ENCODE measurements around the gene CBLN1.

CBLN1 gene

GRCh38 chr16:49281480-49281842 lies at the start of gene CBLN1:
TSS of gene CBLN1 (minus strand) at chr16:49281838. CDS start at chr16:49281465, 373 bp downstream.
- no peak for DNase-seq (ENCODE audit: low read depth)

GRCh38 chr16:49330562-49331201 lies 49.0 kb upstream of the CBLN1 start:
- DNase-seq (ENCODE audit: low read depth) = no peak

- DNase-seq (ENCODE audit: low read depth) = no peak
Observed at GRCh38 chr16:49328325-49328724, 46.7 kb upstream of the CBLN1 start.

DNA sequence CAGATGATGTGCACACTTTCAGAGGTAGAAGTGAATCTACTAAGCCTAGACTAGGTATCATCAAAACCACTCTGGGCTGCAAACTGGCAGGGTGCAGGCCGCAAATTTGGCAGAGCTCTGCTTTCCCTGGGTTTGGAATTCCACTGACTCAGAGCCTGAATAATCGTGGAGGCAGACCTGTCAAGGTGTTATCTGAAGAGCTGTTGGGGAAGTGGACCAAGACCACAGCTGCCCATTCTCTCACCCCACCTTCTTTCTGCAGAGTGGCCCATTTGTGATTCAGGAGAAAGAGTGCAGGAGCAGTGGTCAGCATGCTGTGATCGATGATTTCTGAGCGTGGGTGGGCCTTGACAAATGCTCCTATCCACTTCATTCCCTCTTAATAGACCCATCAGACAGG lies 45.8 kb upstream of the CBLN1 start:
- no peak for DNase-seq (ENCODE audit: low read depth)

DNA sequence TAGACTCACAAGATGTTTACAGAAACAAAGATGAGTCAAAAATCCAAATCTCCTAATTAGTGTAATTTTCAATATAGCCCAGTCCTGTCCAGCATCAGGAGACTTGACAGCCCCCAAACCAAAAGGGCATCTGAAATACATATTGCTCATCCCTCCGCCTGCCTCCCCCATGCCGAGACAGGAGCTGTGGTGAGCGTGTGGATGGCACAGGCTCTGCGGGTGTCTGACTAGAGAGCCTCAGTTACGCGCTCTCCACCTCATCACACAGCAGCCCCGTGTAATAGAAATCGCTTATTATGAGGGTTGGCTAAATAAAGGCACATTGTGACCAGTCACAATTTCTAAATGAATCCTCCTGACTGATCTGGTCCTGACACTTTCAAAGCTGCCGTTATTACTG lies 43.1 kb upstream of the CBLN1 start:
- DNase-seq (ENCODE audit: low read depth) = no peak

DNA sequence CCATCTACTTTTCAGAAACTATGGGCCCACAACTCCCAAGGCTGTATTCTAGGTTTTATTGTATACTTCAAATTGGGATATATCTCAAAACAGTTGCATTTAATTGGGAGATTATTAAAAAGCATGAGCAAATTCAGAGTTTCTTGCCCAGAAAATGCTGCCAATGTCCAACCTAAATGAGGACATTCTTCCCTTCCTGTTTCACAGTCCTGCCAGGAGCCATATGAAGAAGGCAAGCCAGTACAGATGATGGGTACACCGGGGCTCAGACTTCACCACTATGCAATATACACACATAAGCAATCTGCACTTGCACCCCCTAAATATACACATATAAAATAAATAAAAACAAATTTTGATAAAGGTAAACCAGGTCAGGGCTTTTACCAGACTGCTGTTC lies 34.0 kb upstream of the CBLN1 start:
- no peak for DNase-seq (ENCODE audit: low read depth)

DNA sequence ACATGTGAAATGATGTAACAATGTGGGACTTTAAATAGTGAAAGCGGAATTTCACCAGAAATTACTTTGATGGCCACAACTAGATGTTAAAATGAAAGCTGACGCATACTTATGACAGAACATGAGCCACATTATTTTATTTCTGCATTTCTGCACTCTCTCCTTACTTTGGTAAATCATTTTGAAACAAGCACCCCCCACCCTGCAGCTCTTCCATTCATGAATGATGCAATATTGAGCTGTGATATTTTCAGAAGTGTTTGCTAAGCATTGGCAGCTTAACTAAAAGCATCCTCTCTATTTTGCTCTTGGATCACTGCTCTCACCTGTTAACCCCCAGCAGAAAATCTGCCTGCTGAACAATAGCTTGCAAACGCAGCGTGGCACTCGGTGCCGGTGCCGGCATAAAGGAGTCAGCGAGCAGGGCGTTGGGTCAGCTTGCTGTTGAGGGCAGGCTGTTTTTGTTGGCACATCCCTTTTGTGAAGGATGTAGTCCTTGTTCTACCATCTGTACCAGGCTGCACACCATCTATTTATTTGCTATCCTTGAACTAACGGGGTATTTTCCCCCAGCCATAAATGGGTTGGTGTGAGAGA lies 30.8 kb upstream of the CBLN1 start:
- no peak for DNase-seq (ENCODE audit: low read depth)

DNA sequence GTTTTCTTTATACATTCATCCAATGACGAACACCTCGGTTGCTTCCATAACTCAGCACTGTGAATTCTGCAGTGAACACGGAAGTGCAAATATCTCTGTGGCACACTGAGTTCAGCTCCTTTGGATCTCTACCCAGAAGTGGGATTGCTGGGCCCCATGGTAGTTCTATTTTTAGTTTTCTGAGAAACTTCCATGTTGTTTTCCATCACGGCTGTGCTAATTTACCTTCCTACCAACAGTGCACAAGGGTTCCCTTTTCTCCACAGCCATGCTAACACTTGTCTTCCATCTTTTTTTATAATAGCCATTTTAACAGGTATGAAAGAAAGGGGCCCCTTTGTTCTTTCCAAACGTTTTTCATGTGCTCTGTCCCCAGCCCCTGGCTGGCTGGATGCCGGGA lies 30.2 kb upstream of the CBLN1 start:
- no peak for DNase-seq (ENCODE audit: low read depth)

GRCh38 chr16:49307176-49307575 lies 25.5 kb upstream of the CBLN1 start:
- DNase-seq (ENCODE audit: low read depth) = no peak

- DNase-seq (ENCODE audit: low read depth) = no peak
Observed at GRCh38 chr16:49305406-49305805, 23.8 kb upstream of the CBLN1 start.

DNA sequence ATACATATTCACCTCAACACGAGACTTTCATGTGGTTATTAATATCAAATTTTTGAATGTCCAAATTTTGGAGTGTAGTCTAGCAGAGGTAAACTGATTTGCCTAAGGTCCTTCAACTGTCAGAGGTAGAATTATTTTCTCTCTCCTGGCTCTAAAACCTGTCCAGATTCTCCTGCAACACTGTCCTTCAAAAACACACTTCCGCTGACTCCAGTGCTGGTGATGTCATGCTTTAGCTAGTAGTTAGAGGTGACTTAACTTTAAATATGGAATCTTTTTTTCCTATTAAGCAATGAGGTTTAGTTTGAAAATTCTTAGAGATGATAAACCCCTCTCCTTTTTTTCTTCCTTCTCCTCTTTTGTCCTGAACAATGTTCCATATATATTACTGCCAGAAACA lies 10.8 kb upstream of the CBLN1 start:
- DNase-seq (ENCODE audit: low read depth) = no peak

- DNase-seq (ENCODE audit: low read depth) = no peak
Observed at GRCh38 chr16:49287572-49287971, 5.9 kb upstream of the CBLN1 start.

DNA sequence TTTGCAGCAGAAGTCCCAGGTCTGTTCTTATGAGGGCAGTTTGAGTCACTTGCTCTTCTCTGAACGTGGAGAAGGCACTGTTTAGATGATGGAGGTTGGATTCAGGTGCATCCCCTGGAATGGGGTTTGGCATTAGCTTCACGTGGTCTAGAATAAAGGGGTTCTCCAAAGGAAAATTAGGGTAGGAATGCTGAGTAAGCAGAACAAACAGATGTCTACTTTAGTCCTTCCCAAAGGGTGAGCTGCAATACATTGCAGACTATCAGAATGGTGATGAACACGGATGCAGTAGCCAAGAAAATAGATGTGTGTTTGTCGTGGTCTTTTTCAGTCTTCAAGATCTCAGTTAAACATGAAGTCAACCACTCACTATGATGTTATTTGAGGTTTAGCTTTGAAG lies 3.3 kb upstream of the CBLN1 start:
- DNase-seq (ENCODE audit: low read depth) = no peak

GRCh38 chr16:49283376-49284049 lies 1.9 kb upstream of the CBLN1 start:
- DNase-seq (ENCODE audit: low read depth) = no peak

DNA sequence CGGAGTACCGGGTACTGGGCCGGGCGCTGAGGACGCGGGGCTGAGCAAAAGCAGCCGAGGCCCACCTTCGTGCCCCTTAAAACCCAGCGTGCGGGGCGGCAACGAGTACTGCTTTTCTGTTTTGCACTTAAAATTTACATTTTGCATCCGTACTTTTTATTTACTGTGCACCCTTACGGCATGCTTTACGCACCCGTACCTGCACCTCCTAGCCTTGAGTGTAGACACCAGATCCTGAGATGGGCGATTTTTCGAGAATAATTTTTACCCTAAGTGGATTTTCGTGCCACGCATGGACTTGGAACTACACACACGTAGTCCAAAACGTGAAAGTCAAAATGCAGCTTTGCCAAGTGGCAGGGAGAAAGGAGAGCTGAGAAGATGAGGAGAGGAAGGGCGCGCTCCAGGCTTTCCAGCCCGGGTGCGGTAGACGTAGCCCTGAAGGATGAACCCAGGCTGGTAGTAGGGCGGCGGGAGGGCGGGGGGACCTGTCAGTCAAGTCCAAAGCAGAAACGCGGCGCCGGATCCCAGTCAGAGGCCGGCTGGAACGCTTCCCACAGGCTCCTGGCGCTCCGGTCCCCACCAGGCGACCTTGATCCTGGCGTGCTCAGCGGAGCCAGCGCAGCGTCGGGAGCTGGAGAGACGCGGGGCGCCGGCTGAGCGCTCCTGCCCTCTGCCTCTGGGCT lies 1.2 kb upstream of the CBLN1 start:
- no peak for DNase-seq (ENCODE audit: low read depth)

GRCh38 chr16:49281843-49282642 lies 405 bp upstream of the CBLN1 start:
- DNase-seq (ENCODE audit: low read depth) = peak; percentile 24

DNA sequence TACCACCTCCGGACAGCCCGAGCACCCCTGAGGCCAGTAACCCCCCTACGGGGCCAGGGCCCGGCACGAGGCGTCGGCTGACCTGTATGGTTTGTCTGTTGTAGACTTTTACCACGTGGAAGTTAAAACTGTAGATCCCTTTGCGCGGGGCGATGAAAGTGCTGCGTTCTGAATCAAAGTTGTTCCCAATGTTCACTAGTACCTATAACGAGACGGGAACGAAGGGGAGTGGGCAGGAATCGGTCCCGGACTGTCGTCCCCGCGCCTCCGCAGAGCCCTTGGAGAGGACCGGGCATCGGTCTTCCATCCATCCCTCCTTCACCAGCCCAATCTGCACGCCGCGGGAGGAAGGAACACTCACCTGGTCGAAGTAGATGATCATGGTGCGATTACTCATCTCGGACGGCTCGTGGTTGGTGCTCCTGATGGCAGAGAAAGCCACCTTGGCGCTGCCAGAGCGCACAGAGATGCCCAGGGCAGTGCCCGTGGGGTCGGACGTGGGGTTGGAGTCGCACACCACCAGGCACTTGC lies 732 bp downstream of the CBLN1 start:
- DNase-seq (ENCODE audit: low read depth) = no peak

DNA sequence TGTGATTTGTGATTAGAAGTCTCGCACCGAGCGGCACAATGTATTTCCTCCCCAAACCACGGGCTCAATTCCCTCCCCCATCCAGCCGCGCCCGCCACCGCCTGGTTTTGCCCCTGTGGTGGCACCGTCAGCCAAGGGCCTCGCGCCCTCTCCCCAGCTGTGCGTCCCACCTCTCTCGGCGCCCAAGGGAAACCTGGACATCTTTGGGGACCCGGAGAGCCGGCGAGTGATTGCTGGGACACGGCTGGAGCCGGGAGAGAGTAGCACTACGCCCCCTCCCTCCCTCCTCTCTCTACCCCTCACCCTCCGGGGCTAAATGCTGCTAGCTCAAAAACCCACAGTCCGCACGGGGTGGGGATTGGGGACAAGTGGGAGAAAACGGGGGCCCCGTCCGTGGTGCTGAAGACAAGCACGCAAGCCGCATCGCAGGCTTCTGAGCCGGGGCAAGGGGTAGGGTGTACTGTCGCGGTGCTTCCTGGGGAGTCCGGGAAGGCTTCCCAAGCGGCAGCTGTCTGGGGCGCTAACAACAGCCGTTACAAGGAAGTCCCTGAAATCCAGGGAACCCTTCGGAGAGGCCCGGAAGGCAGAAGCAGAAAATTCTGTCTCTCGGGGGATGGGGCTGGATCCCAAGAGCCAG lies 1.4 kb downstream of the CBLN1 start:
- no peak for DNase-seq (ENCODE audit: low read depth)

DNA sequence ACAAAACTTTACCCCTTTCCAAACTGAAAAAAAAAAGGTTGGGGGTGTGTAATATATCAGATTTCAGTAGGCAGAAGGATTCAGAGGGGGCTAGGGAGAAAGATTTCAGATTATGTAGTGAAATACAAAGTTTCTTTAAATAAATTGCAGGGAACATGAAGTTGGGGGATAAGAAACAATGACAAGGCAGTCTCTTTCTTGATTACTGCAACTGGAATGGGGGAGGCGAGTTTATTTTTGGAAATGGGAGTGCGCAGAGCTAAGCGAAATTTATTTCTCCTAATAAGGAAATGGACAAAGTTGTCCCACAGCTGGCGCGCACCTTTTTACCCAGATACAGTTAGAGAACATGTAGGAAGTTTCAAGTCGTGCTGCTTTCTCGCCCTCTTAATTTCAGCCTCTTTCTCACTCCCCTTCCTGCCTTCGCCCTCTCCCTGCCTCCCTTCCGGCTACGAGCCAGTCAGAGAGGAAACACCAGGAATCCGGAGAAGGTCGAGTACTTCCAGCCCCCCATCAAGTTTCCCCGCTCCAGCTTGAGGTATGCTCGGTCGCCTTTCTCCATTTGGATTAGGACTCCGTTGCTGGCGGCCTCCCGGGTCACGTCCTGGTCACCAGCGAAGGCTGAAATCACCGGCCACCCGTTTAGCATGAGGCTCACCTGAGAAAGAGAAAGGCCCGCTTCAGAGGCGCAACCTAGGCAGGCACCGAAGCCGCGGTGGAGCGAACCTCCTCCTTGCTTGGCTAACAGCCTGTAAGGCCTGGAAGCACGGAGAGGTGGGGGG lies 2.5 kb downstream of the CBLN1 start:
- no peak for DNase-seq (ENCODE audit: low read depth)

DNA sequence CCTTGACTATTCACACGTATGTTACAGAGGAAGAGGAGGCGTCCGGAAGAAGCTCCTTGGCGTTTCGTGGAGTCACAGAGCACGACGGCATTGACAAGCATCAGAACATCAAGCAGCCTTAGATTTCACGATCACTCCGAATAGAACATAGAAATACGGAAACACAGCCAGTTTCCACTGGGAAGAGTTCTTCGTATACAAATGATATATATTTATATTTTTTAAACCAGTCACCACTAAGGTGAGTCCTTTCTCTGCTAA lies 3.1 kb downstream of the CBLN1 start:
- DNase-seq (ENCODE audit: low read depth) = no peak
